ENCODE results near the gene PKIB.
"Not testable (repeated sequence)": the region's sequence is repeated elsewhere in the genome, so short reads cannot be mapped to it uniquely, and the experiment has no call there.

PKIB gene

GRCh38 chr6:122621638-122622037, 11.4 kb downstream of the PKIB start:
- no peak for DNase-seq

GRCh38 chr6:122622479-122622878, 12.3 kb downstream of the PKIB start:
- DNase-seq, result no peak

- DNase-seq, result no peak
Measured at GRCh38 chr6:122623279-122623678, 13.1 kb downstream of the PKIB start.

GRCh38 chr6:122624853-122625252, 14.6 kb downstream of the PKIB start:
- DNase-seq, result no peak

- no peak for DNase-seq
Measured at GRCh38 chr6:122628714-122629113, 18.5 kb downstream of the PKIB start.

- no peak for DNase-seq
Measured at GRCh38 chr6:122631571-122632249, 21.5 kb downstream of the PKIB start.

GRCh38 chr6:122640366-122640765, 30.2 kb downstream of the PKIB start:
- DNase-seq, result no peak

GRCh38 chr6:122641819-122642218, 31.6 kb downstream of the PKIB start:
- no peak for DNase-seq

GRCh38 chr6:122642604-122643003, 32.4 kb downstream of the PKIB start:
- DNase-seq, result not testable (repeated sequence)

- DNase-seq, result no peak
Measured at GRCh38 chr6:122645256-122645655, 35.1 kb downstream of the PKIB start.

- no peak for DNase-seq
Measured at GRCh38 chr6:122647765-122648164, 37.6 kb downstream of the PKIB start.

- no peak for DNase-seq
Measured at GRCh38 chr6:122648726-122649125, 38.5 kb downstream of the PKIB start.

- no peak for DNase-seq
Measured at GRCh38 chr6:122649701-122650100, 39.5 kb downstream of the PKIB start.

- no peak for DNase-seq
Measured at GRCh38 chr6:122650403-122650802, 40.2 kb downstream of the PKIB start.

GRCh38 chr6:122651031-122651430, 40.8 kb downstream of the PKIB start:
- DNase-seq, result no peak

GRCh38 chr6:122651604-122652003, 41.4 kb downstream of the PKIB start:
- DNase-seq, result no peak

GRCh38 chr6:122652431-122652830, 42.2 kb downstream of the PKIB start:
- no peak for DNase-seq

GRCh38 chr6:122653094-122653493, 42.9 kb downstream of the PKIB start:
- DNase-seq, result no peak

- no peak for DNase-seq
Measured at GRCh38 chr6:122654012-122654411, 43.8 kb downstream of the PKIB start.

GRCh38 chr6:122657601-122658000, 47.4 kb downstream of the PKIB start:
- DNase-seq, result no peak

- no peak for DNase-seq
Measured at GRCh38 chr6:122660296-122660695, 50.1 kb downstream of the PKIB start.

GRCh38 chr6:122663981-122664380, 53.8 kb downstream of the PKIB start:
- no peak for DNase-seq

GRCh38 chr6:122665929-122666328, 55.7 kb downstream of the PKIB start:
- no peak for DNase-seq

- no peak for DNase-seq
Measured at GRCh38 chr6:122666418-122666817, 56.2 kb downstream of the PKIB start.

GRCh38 chr6:122669418-122669817, 59.2 kb downstream of the PKIB start:
- no peak for DNase-seq

All from stimulated activated CD4-positive, alpha-beta T cell treated with anti-CD3 and anti-CD28 coated beads, Interleukin-12 subunit alpha, Interleukin-12 subunit beta, amount 100 ng/mL, for 4 hours (primary cell).